Measurements from ENCODE around the gene ATP10D.

Gene ATP10D

GRCh38 chr4:47485047-47485692 lies at the start of gene ATP10D:
TSS of gene ATP10D (plus strand) at chr4:47485275. CDS start at chr4:47512541, 27,266 bp downstream.
- CTCF ChIA-PET: interaction anchor here (1.0 to 1.5 kb wide), 3 partner anchors 8 to 25 kb away, joined by 4 to 5 read pairs (median 4); partner anchors contain the start of gene COMMD8
- DNase-seq: peak; percentile 84
- peaks cover 25% of the 10 kb centered on the region for H3K4me1 Mint-ChIP-seq

GRCh38 chr4:47442980-47443379 lies 42.1 kb upstream of the ATP10D start:
- no peaks in the 10 kb centered on the region for H3K27me3 Mint-ChIP-seq
- no peaks in the 10 kb centered on the region for H3K36me3 Mint-ChIP-seq
- no peak for DNase-seq
- H3K4me3 Mint-ChIP-seq: no peak overlapping the region
- H3K9me3 Mint-ChIP-seq: no peaks in the 10 kb centered on the region
- H3K27ac Mint-ChIP-seq: no peak overlapping the region
- H3K4me1 Mint-ChIP-seq: peaks cover 14% of the 10 kb centered on the region
- CTCF ChIA-PET: no interaction called here

More at GRCh38 chr4:47485047-47485692, at the start of gene ATP10D:
- Mint-ChIP-seq H3K27me3 (peaks cover 6% of the 10 kb centered on the region), H3K36me3 (no peaks in the 10 kb centered on the region), H3K9me3 (no peaks in the 10 kb centered on the region), H3K4me3 (peak within 1 kb of the TSS; percentile 94), H3K27ac (peak within 1 kb of the TSS; percentile 80)

GRCh38 chr4:47444031-47444430 lies 41.0 kb upstream of the ATP10D start:
- Mint-ChIP-seq H3K9me3 (no peaks in the 10 kb centered on the region), H3K4me1 (peaks cover 14% of the 10 kb centered on the region), H3K4me3 (no peak overlapping the region), H3K27me3 (no peaks in the 10 kb centered on the region), H3K27ac (no peak overlapping the region), H3K36me3 (peaks cover 1% of the 10 kb centered on the region)
- CTCF ChIA-PET: no interaction called here
- DNase-seq: no peak

GRCh38 chr4:47451657-47452056 lies 33.4 kb upstream of the ATP10D start:
- Mint-ChIP-seq H3K4me1 (no peaks in the 10 kb centered on the region), H3K27me3 (no peaks in the 10 kb centered on the region), H3K27ac (no peak overlapping the region), H3K36me3 (peaks cover 21% of the 10 kb centered on the region), H3K9me3 (no peaks in the 10 kb centered on the region), H3K4me3 (no peak overlapping the region)
- DNase-seq: no peak
- CTCF ChIA-PET: no interaction called here

GRCh38 chr4:47462799-47463234 lies 22.3 kb upstream of the ATP10D start:
- Mint-ChIP-seq H3K4me1 (peaks cover 27% of the 10 kb centered on the region), H3K36me3 (peaks cover 6% of the 10 kb centered on the region), H3K9me3 (no peaks in the 10 kb centered on the region), H3K27ac (peak overlapping the region; percentile 81), H3K27me3 (no peaks in the 10 kb centered on the region), H3K4me3 (peak overlapping the region; percentile 82)
- DNase-seq: peak; percentile 23
- CTCF ChIA-PET: interaction anchor here (1.0 to 1.5 kb wide), 4 partner anchors 22 to 102 kb away, joined by 3 to 5 read pairs (median 5); partner anchors contain the start of gene ATP10D

- peaks cover 6% of the 10 kb centered on the region for H3K36me3 Mint-ChIP-seq
- no peaks in the 10 kb centered on the region for H3K27me3 Mint-ChIP-seq
- no peaks in the 10 kb centered on the region for H3K9me3 Mint-ChIP-seq
- peak within 1 kb of the TSS; percentile 82 for H3K4me3 Mint-ChIP-seq
- H3K4me1 Mint-ChIP-seq: peaks cover 27% of the 10 kb centered on the region
- CTCF ChIA-PET: interaction anchor here (0.6 to 1.5 kb wide), 6 partner anchors 20 to 104 kb away, joined by 3 to 5 read pairs (median 4); partner anchors contain the start of gene ATP10D
- peak; percentile 98 for DNase-seq
- peak within 1 kb of the TSS; percentile 81 for H3K27ac Mint-ChIP-seq
Measured at GRCh38 chr4:47463235-47463956, 21.7 kb upstream of the ATP10D start, which contains the start of gene COMMD8. TSS of gene COMMD8 (minus strand) at chr4:47463702. CDS start at chr4:47463651, 51 bp downstream.

- Mint-ChIP-seq H3K27me3 (no peaks in the 10 kb centered on the region), H3K27ac (no peak overlapping the region)
Measured at GRCh38 chr4:47465004-47465403, 20.1 kb upstream of the ATP10D start.

GRCh38 chr4:47466056-47466785 lies 18.9 kb upstream of the ATP10D start:
- CTCF ChIA-PET: interaction anchor here (0.6 kb wide), 1 partner anchor 834 kb away, joined by 3 read pairs; no protein-coding TSS in a partner anchor
- H3K36me3 Mint-ChIP-seq: no peaks in the 10 kb centered on the region
- H3K4me1 Mint-ChIP-seq: peaks cover 22% of the 10 kb centered on the region
- H3K4me3 Mint-ChIP-seq: no peak overlapping the region
- no peaks in the 10 kb centered on the region for H3K27me3 Mint-ChIP-seq
- no peaks in the 10 kb centered on the region for H3K9me3 Mint-ChIP-seq
- no peak overlapping the region for H3K27ac Mint-ChIP-seq
- DNase-seq: no peak

More at GRCh38 chr4:47465004-47465403, 20.1 kb upstream of the ATP10D start:
- no peaks in the 10 kb centered on the region for H3K36me3 Mint-ChIP-seq
- no peak for DNase-seq
- no peaks in the 10 kb centered on the region for H3K9me3 Mint-ChIP-seq
- no peak overlapping the region for H3K4me3 Mint-ChIP-seq
- H3K4me1 Mint-ChIP-seq: peaks cover 27% of the 10 kb centered on the region
- CTCF ChIA-PET: no interaction called here

- no peaks in the 10 kb centered on the region for H3K36me3 Mint-ChIP-seq
- H3K9me3 Mint-ChIP-seq: no peaks in the 10 kb centered on the region
- H3K27ac Mint-ChIP-seq: no peak overlapping the region
- CTCF ChIA-PET: no interaction called here
- no peak for DNase-seq
- H3K4me1 Mint-ChIP-seq: peaks cover 1% of the 10 kb centered on the region
- no peak overlapping the region for H3K4me3 Mint-ChIP-seq
- H3K27me3 Mint-ChIP-seq: peaks cover 9% of the 10 kb centered on the region
Measured at GRCh38 chr4:47468706-47469365, 16.2 kb upstream of the ATP10D start.

- Mint-ChIP-seq H3K4me3 (no peak overlapping the region), H3K4me1 (no peaks in the 10 kb centered on the region)
Measured at GRCh38 chr4:47469951-47470350, 15.1 kb upstream of the ATP10D start.

GRCh38 chr4:47471064-47471463 lies 14.0 kb upstream of the ATP10D start:
- CTCF ChIA-PET: no interaction called here
- H3K36me3 Mint-ChIP-seq: no peaks in the 10 kb centered on the region
- no peak overlapping the region for H3K4me3 Mint-ChIP-seq
- H3K27me3 Mint-ChIP-seq: peaks cover 13% of the 10 kb centered on the region
- no peaks in the 10 kb centered on the region for H3K9me3 Mint-ChIP-seq
- no peaks in the 10 kb centered on the region for H3K4me1 Mint-ChIP-seq
- no peak overlapping the region for H3K27ac Mint-ChIP-seq
- DNase-seq: no peak

More at GRCh38 chr4:47469951-47470350, 15.1 kb upstream of the ATP10D start:
- CTCF ChIA-PET: no interaction called here
- no peak for DNase-seq
- H3K27ac Mint-ChIP-seq: no peak overlapping the region
- no peaks in the 10 kb centered on the region for H3K36me3 Mint-ChIP-seq
- H3K9me3 Mint-ChIP-seq: no peaks in the 10 kb centered on the region
- peaks cover 13% of the 10 kb centered on the region for H3K27me3 Mint-ChIP-seq

GRCh38 chr4:47471591-47471990 lies 13.5 kb upstream of the ATP10D start:
- H3K9me3 Mint-ChIP-seq: no peaks in the 10 kb centered on the region
- H3K36me3 Mint-ChIP-seq: no peaks in the 10 kb centered on the region
- CTCF ChIA-PET: no interaction called here
- H3K27me3 Mint-ChIP-seq: peaks cover 13% of the 10 kb centered on the region
- no peak for DNase-seq
- H3K27ac Mint-ChIP-seq: no peak overlapping the region
- no peaks in the 10 kb centered on the region for H3K4me1 Mint-ChIP-seq
- no peak overlapping the region for H3K4me3 Mint-ChIP-seq

- Mint-ChIP-seq H3K9me3 (no peaks in the 10 kb centered on the region), H3K4me1 (no peaks in the 10 kb centered on the region), H3K27me3 (peaks cover 13% of the 10 kb centered on the region), H3K27ac (no peak overlapping the region), H3K36me3 (no peaks in the 10 kb centered on the region), H3K4me3 (no peak overlapping the region)
- CTCF ChIA-PET: interaction anchor here (1.9 kb wide), 1 partner anchor 8 kb away, joined by 4 read pairs; no protein-coding TSS in a partner anchor
- DNase-seq: no peak
Measured at GRCh38 chr4:47473141-47473750, 11.8 kb upstream of the ATP10D start.

Measured in activated naive CD4-positive, alpha-beta T cell treated with anti-CD3 and anti-CD28 coated beads, Interleukin-2, amount 10 ng/mL, durations not matched to agents 7 days and 5 days (primary cell).